GM12891 (cell line): ENCODE data around the gene CHKB.

Source experiments
- DNase-seq: peaks from one replicate; pipeline ENCODE4 v3.0.0; 2011; ENCODE audit warnings: low spot score; ENCODE audit not compliant: insufficient read length
- FAIRE-seq: peaks from 2 replicates; lab custom pipeline; 2011; peaks lifted over from hg19 to GRCh38; lab: Jason Lieb, UNC
- PAX5 ChIP-seq: IDR thresholded peaks from 2 replicates; pipeline ENCODE4 v1.6.1; 2011; ENCODE audit warnings: low read length, moderate library complexity, mild to moderate bottlenecking; ENCODE audit not compliant: insufficient read depth, severe bottlenecking
- POLR2A ChIP-seq: IDR thresholded peaks from 2 replicates; pipeline ENCODE4 v1.6.1; 2011; ENCODE audit warnings: low read depth, low read length, control low read depth
- POLR2AphosphoS5 ChIP-seq: IDR thresholded peaks from 2 replicates; pipeline ENCODE4 v1.6.1; 2011; ENCODE audit warnings: low read depth, low read length, control low read depth
- POU2F2 ChIP-seq: IDR thresholded peaks from 2 replicates; pipeline ENCODE4 v1.6.1; 2011; ENCODE audit warnings: low read depth, mild to moderate bottlenecking, control low read depth, low read length, moderate library complexity
- SPI1 ChIP-seq: IDR thresholded peaks from 2 replicates; pipeline ENCODE4 v1.6.1; 2011; ENCODE audit warnings: low read depth, low read length, control low read depth
- TAF1 ChIP-seq: IDR thresholded peaks from 2 replicates; pipeline ENCODE4 v1.6.1; 2011; ENCODE audit warnings: low read depth, low read length, control low read depth

The CHKB gene

GRCh38 chr22:50548921-50549790 is 33.5 kb downstream of the CHKB start:
- no peak for TF ChIP-seq PAX5
- TF ChIP-seq POLR2A = no peak
- no peak for TF ChIP-seq TAF1
- no peak for TF ChIP-seq POLR2AphosphoS5
- TF ChIP-seq POU2F2 = no peak
- TF ChIP-seq SPI1 = no peak
- no peak for DNase-seq
- FAIRE-seq = peak; percentile 68

DNA sequence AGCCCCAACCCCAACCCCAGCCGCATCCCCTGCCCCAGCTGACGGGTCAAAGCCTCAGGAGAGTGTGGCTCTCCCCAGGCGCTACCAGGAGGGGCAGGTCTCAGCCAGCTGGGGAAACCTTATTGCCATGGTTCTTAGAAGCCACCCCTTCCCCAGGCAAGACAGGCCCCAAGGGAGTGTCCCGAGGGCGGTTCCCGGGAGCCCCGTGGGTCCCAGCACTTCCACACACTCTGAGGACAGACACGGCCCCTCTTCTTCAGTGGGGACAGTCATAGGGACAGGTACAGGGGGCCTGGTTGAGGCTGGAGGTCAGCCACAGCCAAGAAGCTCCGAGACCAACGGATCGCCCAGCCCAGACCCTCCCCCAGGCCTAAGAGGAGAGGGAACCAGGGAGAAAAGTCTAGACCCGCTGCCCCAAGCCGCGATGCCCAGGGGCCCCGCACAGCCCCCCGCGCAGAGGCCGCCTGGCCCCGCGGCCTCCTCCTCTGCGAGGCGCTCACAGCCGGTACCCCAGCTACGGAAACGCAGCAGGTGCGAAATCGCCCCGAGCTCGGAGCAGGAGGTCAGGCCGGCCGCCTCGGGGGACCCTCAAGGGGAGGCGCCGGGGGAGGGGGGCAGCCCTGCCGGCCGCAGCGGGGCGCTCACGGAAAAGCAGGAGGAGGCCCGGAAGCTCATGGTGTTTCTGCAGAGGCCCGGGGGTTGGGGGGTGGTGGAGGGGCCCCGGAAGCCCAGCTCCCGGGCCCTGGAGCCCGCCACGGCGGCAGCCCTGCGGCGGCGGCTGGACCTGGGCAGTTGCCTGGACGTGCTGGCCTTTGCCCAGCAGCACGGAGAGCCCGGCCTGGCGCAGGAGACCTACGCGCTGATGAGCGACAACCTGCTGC is 34.4 kb downstream of the CHKB start:
- FAIRE-seq = peak; percentile 89

GRCh38 chr22:50547263-50547985 is 35.2 kb downstream of the CHKB start:
- FAIRE-seq (peak; percentile 47), DNase-seq (no peak)
- TF ChIP-seq PAX5 (no peak), TAF1 (no peak), POU2F2 (no peak), POLR2A (no peak), SPI1 (no peak), POLR2AphosphoS5 (no peak)

More for the DNA sequence above, 34.4 kb downstream of the CHKB start:
- peak; percentile 81 for DNase-seq
- no peak for TF ChIP-seq POLR2AphosphoS5
- TF ChIP-seq POU2F2 = no peak
- TF ChIP-seq POLR2A = peak; percentile 45; the same call in 1 of the 2 replicates
- no peak for TF ChIP-seq SPI1
- TF ChIP-seq TAF1 = no peak
- no peak for TF ChIP-seq PAX5

- TF ChIP-seq PAX5 (no peak), POLR2AphosphoS5 (no peak), POU2F2 (no peak), TAF1 (no peak), POLR2A (no peak), SPI1 (no peak)
- FAIRE-seq (no peak), DNase-seq (no peak)
Measured at GRCh38 chr22:50546326-50547262, 36.1 kb downstream of the CHKB start.

- no peak for DNase-seq
- TF ChIP-seq SPI1 = no peak
- TF ChIP-seq POU2F2 = no peak
- TF ChIP-seq TAF1 = no peak
- no peak for TF ChIP-seq PAX5
- TF ChIP-seq POLR2A = no peak
- no peak for TF ChIP-seq POLR2AphosphoS5
- no peak for FAIRE-seq
Measured at GRCh38 chr22:50545522-50546325, 36.9 kb downstream of the CHKB start, which contains the start of gene KLHDC7B. Gene KLHDC7B, plus strand, starts transcription at chr22:50545899. Its CDS starts 345 bp downstream, at chr22:50546244.

GRCh38 chr22:50544746-50545253 is 37.8 kb downstream of the CHKB start:
- DNase-seq (no peak), FAIRE-seq (peak; percentile 28)
- TF ChIP-seq PAX5 (no peak), POLR2A (no peak), POU2F2 (no peak), SPI1 (no peak), POLR2AphosphoS5 (no peak), TAF1 (no peak)

- FAIRE-seq (peak; percentile 88), DNase-seq (peak; percentile 80)
- TF ChIP-seq POU2F2 = no peak
- no peak for TF ChIP-seq TAF1
- peak; percentile 77 for TF ChIP-seq PAX5
- no peak for TF ChIP-seq POLR2A
- no peak for TF ChIP-seq SPI1
Measured at GRCh38 chr22:50544078-50544745, 38.4 kb downstream of the CHKB start.
